HCT116 (cell line): Measurements from ENCODE around the gene ZNF157.

Experiments used
- EGR1 ChIP-seq: IDR thresholded peaks from 2 replicates; pipeline ENCODE4 v1.6.1; 2012; ENCODE audit warnings: low read depth
- EZH2 ChIP-seq: fragments of 200-600 bp; sonication (generic); IDR thresholded peaks from 2 replicates; pipeline ENCODE4 v1.6.1; 2017; ENCODE audit warnings: antibody characterized with exemption, mixed run types
- POLR2A ChIP-seq: IDR thresholded peaks from 2 replicates; pipeline ENCODE4 v1.7.0; 2011; ENCODE audit warnings: borderline replicate concordance; ENCODE audit not compliant: insufficient read depth, insufficient read length; ENCODE audit errors: extremely low read depth
- POLR2AphosphoS5 ChIP-seq: IDR thresholded peaks from 2 replicates; pipeline ENCODE4 v1.6.1; 2011; ENCODE audit warnings: mild to moderate bottlenecking, low read depth, low read length, moderate library complexity
- SIN3A ChIP-seq: IDR thresholded peaks from 2 replicates; pipeline ENCODE4 v1.6.1; 2012; ENCODE audit warnings: low read depth

DNA sequence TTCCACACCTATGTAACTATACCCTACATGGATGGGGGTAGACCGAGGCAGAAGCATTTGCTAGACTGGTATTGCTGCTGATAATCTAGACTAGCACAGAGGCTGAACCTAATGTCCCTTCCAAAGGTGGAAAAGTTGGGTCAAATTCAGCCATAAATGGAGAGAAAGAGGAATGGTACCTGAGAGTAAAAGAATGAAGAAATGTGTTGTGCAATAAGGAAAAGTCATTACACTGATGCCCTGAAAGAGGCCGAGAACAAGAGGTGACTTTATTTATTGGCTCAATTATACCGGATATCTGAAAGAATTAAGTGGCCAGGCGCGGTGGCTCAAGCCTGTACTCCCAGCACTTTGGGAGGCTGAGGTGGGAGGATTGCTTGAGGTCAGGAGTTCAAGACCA, 60.5 kb downstream of the ZNF157 start:
- TF ChIP-seq EZH2 (no peak), POLR2AphosphoS5 (no peak), EGR1 (no peak), POLR2A (no peak), SIN3A (no peak)
